BE2C (cell line): ENCODE measurements around the gene JAKMIP1.

Experiments used
- DNase-seq: peaks from one replicate; pipeline ENCODE4 v3.0.0-alpha.2; 2020
- H3K27me3 ChIP-seq: fragments of 250-450 bp; sonication (Bioruptor Pico); 2 replicates; pipeline ENCODE4 v1.5.1; 2020; ENCODE audit warnings: mild to moderate bottlenecking
- H3K36me3 ChIP-seq: fragments of 250-450 bp; sonication (Bioruptor Pico); 2 replicates; pipeline ENCODE4 v1.5.1; 2020; ENCODE audit warnings: mild to moderate bottlenecking
- H3K4me1 ChIP-seq: fragments of 250-450 bp; sonication (Bioruptor Pico); 2 replicates; pipeline ENCODE4 v1.5.1; 2020
- H3K4me3 ChIP-seq: 2 replicates; pipeline ENCODE4 v1.5.1; 2011; ENCODE audit warnings: low read depth, low read length
- H3K9me3 ChIP-seq: fragments of 250-450 bp; sonication (Bioruptor Pico); 2 replicates; pipeline ENCODE4 v1.5.1; 2020
- CTCF ChIP-seq: IDR thresholded peaks from 2 replicates; pipeline ENCODE4 v1.5.1; 2012; ENCODE audit warnings: mild to moderate bottlenecking, low read depth, low read length

Gene JAKMIP1

GRCh38 chr4:6226506-6226905 is 26.2 kb upstream of the JAKMIP1 start:
- H3K9me3 ChIP-seq, result peaks cover 8% of the 10 kb centered on the region
- DNase-seq, result no peak
- peaks cover 33% of the 10 kb centered on the region for H3K4me1 ChIP-seq
- no peak for TF ChIP-seq CTCF
- no peaks in the 10 kb centered on the region for H3K36me3 ChIP-seq
- no peaks in the 10 kb centered on the region for H3K27me3 ChIP-seq
- H3K4me3 ChIP-seq, result no peak overlapping the region

GRCh38 chr4:6225469-6225868 is 25.1 kb upstream of the JAKMIP1 start:
- no peak for DNase-seq

DNA sequence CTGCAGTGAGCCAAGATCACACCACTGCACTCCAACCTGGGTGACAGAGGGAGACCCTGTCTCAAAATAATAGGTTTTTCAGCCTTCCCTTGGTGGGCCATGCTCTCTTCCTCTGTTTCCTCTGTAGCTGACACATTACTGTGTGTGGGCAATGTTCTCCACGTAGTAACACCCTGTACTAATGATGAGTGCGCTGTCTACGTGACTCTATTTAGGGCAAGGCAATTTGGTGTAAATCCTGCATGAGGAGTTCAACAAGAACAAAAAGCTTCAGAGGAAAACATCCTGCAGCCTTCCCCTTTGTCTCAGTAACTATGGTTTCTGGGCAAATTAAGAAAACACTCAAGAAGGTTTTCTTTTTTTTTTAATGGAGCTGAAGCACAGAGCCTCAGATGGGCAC is 24.4 kb upstream of the JAKMIP1 start:
- Histone ChIP-seq H3K4me1 (peaks cover 30% of the 10 kb centered on the region), H3K4me3 (no peak overlapping the region), H3K27me3 (no peaks in the 10 kb centered on the region), H3K36me3 (no peaks in the 10 kb centered on the region), H3K9me3 (peaks cover 8% of the 10 kb centered on the region)
- no peak for DNase-seq
- no peak for TF ChIP-seq CTCF

More at GRCh38 chr4:6225469-6225868, 25.1 kb upstream of the JAKMIP1 start:
- H3K9me3 ChIP-seq, result peaks cover 8% of the 10 kb centered on the region
- no peaks in the 10 kb centered on the region for H3K27me3 ChIP-seq
- no peak overlapping the region for H3K4me3 ChIP-seq
- H3K4me1 ChIP-seq, result peaks cover 35% of the 10 kb centered on the region
- H3K36me3 ChIP-seq, result no peaks in the 10 kb centered on the region
- no peak for TF ChIP-seq CTCF

DNA sequence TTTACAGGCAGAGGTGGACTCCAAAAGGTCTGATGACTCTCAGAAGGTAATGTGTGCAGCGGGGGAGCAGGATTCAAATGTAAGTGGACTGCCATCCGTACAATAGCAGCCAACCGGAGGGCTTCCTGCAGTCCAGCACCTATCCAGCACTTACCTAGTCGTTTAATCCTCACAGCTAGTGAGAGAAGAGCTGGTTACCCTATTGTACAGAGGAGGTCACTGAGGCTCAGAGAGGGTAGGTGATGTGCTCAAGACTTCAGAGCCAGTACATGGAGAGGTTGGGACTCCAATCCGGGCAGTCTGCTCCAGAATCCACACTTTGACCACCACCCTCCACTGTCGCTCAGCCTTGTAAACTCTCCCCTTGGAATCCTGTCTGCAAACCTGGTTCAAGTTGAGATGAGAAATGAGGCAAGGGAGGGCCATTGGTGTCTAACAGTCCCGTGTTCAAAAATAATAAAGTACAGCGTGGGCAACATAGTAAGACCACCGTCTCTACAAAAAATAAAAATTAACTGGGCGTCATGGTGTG is 22.5 kb upstream of the JAKMIP1 start:
- Histone ChIP-seq H3K9me3 (peaks cover 8% of the 10 kb centered on the region), H3K4me3 (no peak overlapping the region), H3K4me1 (peaks cover 17% of the 10 kb centered on the region), H3K36me3 (no peaks in the 10 kb centered on the region), H3K27me3 (no peaks in the 10 kb centered on the region)
- peak; percentile 67 for DNase-seq
- TF ChIP-seq CTCF, result no peak

DNA sequence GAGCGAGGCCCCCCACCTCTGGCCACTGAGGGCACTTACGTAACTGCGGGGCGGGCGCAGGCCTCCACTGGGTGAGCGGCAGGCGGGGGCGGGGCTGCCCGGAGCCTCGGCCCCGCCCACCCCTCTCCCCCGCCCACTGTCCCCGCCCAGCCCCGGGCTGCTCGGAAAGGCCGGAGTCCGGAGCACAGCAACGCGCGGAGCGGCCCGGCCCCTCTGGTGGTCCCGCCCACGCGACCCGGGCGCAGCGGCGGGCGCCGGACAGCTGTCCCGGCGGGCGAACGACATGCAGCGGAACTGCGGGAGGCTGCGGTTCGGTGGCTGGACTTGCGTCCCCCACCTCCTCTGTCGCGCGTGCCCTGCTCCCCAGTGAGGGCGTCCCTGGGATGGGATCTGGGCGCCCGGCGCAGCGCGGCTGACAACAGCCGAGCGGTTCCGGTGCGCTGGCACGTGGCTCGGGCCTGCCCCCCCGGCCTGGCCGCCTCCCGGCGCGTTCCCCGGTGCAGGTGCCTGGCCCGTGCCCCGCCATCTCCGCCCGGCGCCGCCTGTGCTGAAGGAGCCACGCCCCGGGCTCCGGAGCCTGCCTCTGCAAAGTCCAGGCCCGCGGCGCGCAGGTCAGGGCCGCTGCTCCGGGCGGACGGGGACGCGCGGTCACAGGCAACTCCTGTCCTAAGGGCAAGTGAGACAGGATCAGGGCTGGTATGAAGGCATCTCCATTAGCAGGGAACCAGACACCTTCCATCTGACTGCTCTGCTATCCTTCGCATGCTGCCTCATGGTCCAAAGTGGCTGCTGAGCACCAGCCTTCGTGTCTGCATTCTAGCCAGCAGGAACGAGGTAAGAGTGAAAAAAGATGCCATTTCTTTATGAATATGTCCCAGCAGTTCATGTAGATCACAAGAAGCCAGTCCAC is 21.8 kb upstream of the JAKMIP1 start:
- peaks cover 17% of the 10 kb centered on the region for H3K4me1 ChIP-seq
- H3K4me3 ChIP-seq, result peak overlapping the region; percentile 64
- peak; percentile 87 for DNase-seq

More for the DNA sequence above, 21.8 kb upstream of the JAKMIP1 start:
- TF ChIP-seq CTCF, result no peak
- Histone ChIP-seq H3K36me3 (no peaks in the 10 kb centered on the region), H3K27me3 (no peaks in the 10 kb centered on the region), H3K9me3 (peaks cover 8% of the 10 kb centered on the region)
